GM19240 (cell line): ENCODE data around the gene NARF.
"Not testable (repeated sequence)": the region's sequence is repeated elsewhere in the genome, so short reads cannot be mapped to it uniquely, and the experiment has no call there.

ENCODE experiments used
- DNase-seq: peaks from one replicate; pipeline ENCODE4 v3.0.0; 2011; ENCODE audit warnings: low spot score; ENCODE audit not compliant: insufficient read length

Gene NARF

GRCh38 chr17:82445542-82445941 is 13.0 kb upstream of the NARF start:
- no peak for DNase-seq

GRCh38 chr17:82446124-82446523 is 12.4 kb upstream of the NARF start:
- DNase-seq = no peak

GRCh38 chr17:82446649-82447048 is 11.9 kb upstream of the NARF start:
- no peak for DNase-seq

GRCh38 chr17:82447876-82448275 is 10.7 kb upstream of the NARF start:
- DNase-seq = no peak

GRCh38 chr17:82449131-82449882 is 9.2 kb upstream of the NARF start:
- no peak for DNase-seq

- DNase-seq = no peak
Observed at GRCh38 chr17:82449883-82450356, 8.6 kb upstream of the NARF start.

GRCh38 chr17:82450357-82451106 is 8.0 kb upstream of the NARF start, which contains the start of gene CYBC1:
TSS of gene CYBC1 (minus strand) at chr17:82450752. CDS start at chr17:82449254, 1,498 bp downstream.
- peak; percentile 80 for DNase-seq

GRCh38 chr17:82452162-82452561 is 6.4 kb upstream of the NARF start:
- DNase-seq = no peak

- DNase-seq = not testable (repeated sequence)
Observed at GRCh38 chr17:82453151-82453550, 5.4 kb upstream of the NARF start.

- DNase-seq = not testable (repeated sequence)
Observed at GRCh38 chr17:82453706-82454105, 4.8 kb upstream of the NARF start.

- DNase-seq = no peak
Observed at GRCh38 chr17:82457073-82457928, 1.2 kb upstream of the NARF start.

GRCh38 chr17:82457929-82458178 is 687 bp upstream of the NARF start:
- no peak for DNase-seq

GRCh38 chr17:82458885-82459424 is 414 bp downstream of the NARF start:
- no peak for DNase-seq

GRCh38 chr17:82459936-82460335 is 1.4 kb downstream of the NARF start:
- DNase-seq = not testable (repeated sequence)

GRCh38 chr17:82461827-82462524 is 3.4 kb downstream of the NARF start:
- DNase-seq = no peak

- no peak for DNase-seq
Observed at GRCh38 chr17:82463391-82463790, 4.8 kb downstream of the NARF start.

- DNase-seq = no peak
Observed at GRCh38 chr17:82463925-82464566, 5.5 kb downstream of the NARF start.

- no peak for DNase-seq
Observed at GRCh38 chr17:82464567-82464929, 6.0 kb downstream of the NARF start.

GRCh38 chr17:82465023-82465603 is 6.6 kb downstream of the NARF start:
- no peak for DNase-seq

GRCh38 chr17:82468692-82469091 is 10.2 kb downstream of the NARF start:
- DNase-seq = no peak
